ENCODE results near the gene C3orf49. TPM values are rescaled to one million over a fixed set of nuclear protein-coding genes. Genes with fewer than 3 reads are reported as not detected.

C3orf49 gene
- total RNA-seq = not detected in 2 replicates

GRCh38 chr3:63819151-63819398 is at the start of gene C3orf49:
Gene C3orf49 (plus strand): TSS chr3:63819299. CDS start chr3:63819472, 173 bp downstream.
- Mint-ChIP-seq H3K27me3 (ENCODE audit: low read depth) (no peaks in the 10 kb centered on the region), H3K4me1 (ENCODE audit: low read depth) (no peaks in the 10 kb centered on the region), H3K9me3 (no peaks in the 10 kb centered on the region), H3K36me3 (ENCODE audit: low read depth) (no peaks in the 10 kb centered on the region), H3K4me3 (ENCODE audit: low read depth) (no peak within 1 kb of the TSS), H3K27ac (no peak within 1 kb of the TSS)
- intact Hi-C loops (cut with micrococcal nuclease) = loop anchor here (5.0 kb wide), 1 partner anchor 1197 kb away; no protein-coding TSS in a partner anchor
- DNase-seq (ENCODE audit: low spot score) = no peak

GRCh38 chr3:63774781-63775180 is 44.3 kb upstream of the C3orf49 start:
- no peak overlapping the region for H3K4me3 Mint-ChIP-seq (ENCODE audit: low read depth)
- intact Hi-C loops (cut with micrococcal nuclease) = no loop called here
- DNase-seq (ENCODE audit: low spot score) = no peak
- H3K36me3 Mint-ChIP-seq (ENCODE audit: low read depth) = no peaks in the 10 kb centered on the region
- H3K9me3 Mint-ChIP-seq = no peaks in the 10 kb centered on the region
- no peak overlapping the region for H3K27ac Mint-ChIP-seq
- no peaks in the 10 kb centered on the region for H3K4me1 Mint-ChIP-seq (ENCODE audit: low read depth)
- no peaks in the 10 kb centered on the region for H3K27me3 Mint-ChIP-seq (ENCODE audit: low read depth)

GRCh38 chr3:63779227-63779626 is 39.9 kb upstream of the C3orf49 start:
- DNase-seq (ENCODE audit: low spot score) = no peak
- intact Hi-C loops (cut with micrococcal nuclease) = no loop called here
- H3K27ac Mint-ChIP-seq = no peak overlapping the region
- no peaks in the 10 kb centered on the region for H3K4me1 Mint-ChIP-seq (ENCODE audit: low read depth)
- no peaks in the 10 kb centered on the region for H3K9me3 Mint-ChIP-seq
- no peaks in the 10 kb centered on the region for H3K36me3 Mint-ChIP-seq (ENCODE audit: low read depth)
- no peak overlapping the region for H3K4me3 Mint-ChIP-seq (ENCODE audit: low read depth)
- H3K27me3 Mint-ChIP-seq (ENCODE audit: low read depth) = no peaks in the 10 kb centered on the region

- no peaks in the 10 kb centered on the region for H3K36me3 Mint-ChIP-seq (ENCODE audit: low read depth)
- H3K9me3 Mint-ChIP-seq = no peaks in the 10 kb centered on the region
- peaks cover 1% of the 10 kb centered on the region for H3K27me3 Mint-ChIP-seq (ENCODE audit: low read depth)
- intact Hi-C loops (cut with micrococcal nuclease) = no loop called here
- no peak for DNase-seq (ENCODE audit: low spot score)
- no peaks in the 10 kb centered on the region for H3K4me1 Mint-ChIP-seq (ENCODE audit: low read depth)
- H3K27ac Mint-ChIP-seq = no peak overlapping the region
- H3K4me3 Mint-ChIP-seq (ENCODE audit: low read depth) = no peak overlapping the region
Observed at GRCh38 chr3:63791974-63792373, 27.1 kb upstream of the C3orf49 start.

- DNase-seq (ENCODE audit: low spot score) = no peak
- H3K9me3 Mint-ChIP-seq = no peaks in the 10 kb centered on the region
- no peaks in the 10 kb centered on the region for H3K36me3 Mint-ChIP-seq (ENCODE audit: low read depth)
- H3K4me1 Mint-ChIP-seq (ENCODE audit: low read depth) = no peaks in the 10 kb centered on the region
- no peak overlapping the region for H3K4me3 Mint-ChIP-seq (ENCODE audit: low read depth)
- H3K27ac Mint-ChIP-seq = no peak overlapping the region
- intact Hi-C loops (cut with micrococcal nuclease) = no loop called here
- H3K27me3 Mint-ChIP-seq (ENCODE audit: low read depth) = no peaks in the 10 kb centered on the region
Observed at GRCh38 chr3:63795438-63795837, 23.7 kb upstream of the C3orf49 start.

- H3K9me3 Mint-ChIP-seq = no peaks in the 10 kb centered on the region
- H3K4me1 Mint-ChIP-seq (ENCODE audit: low read depth) = no peaks in the 10 kb centered on the region
- H3K36me3 Mint-ChIP-seq (ENCODE audit: low read depth) = no peaks in the 10 kb centered on the region
- intact Hi-C loops (cut with micrococcal nuclease) = no loop called here
- no peak overlapping the region for H3K27ac Mint-ChIP-seq
- no peak overlapping the region for H3K4me3 Mint-ChIP-seq (ENCODE audit: low read depth)
- no peaks in the 10 kb centered on the region for H3K27me3 Mint-ChIP-seq (ENCODE audit: low read depth)
- no peak for DNase-seq (ENCODE audit: low spot score)
Observed at GRCh38 chr3:63798544-63798943, 20.6 kb upstream of the C3orf49 start.

GRCh38 chr3:63798949-63799348 is 20.1 kb upstream of the C3orf49 start:
- no peaks in the 10 kb centered on the region for H3K9me3 Mint-ChIP-seq
- no peak for DNase-seq (ENCODE audit: low spot score)
- H3K27ac Mint-ChIP-seq = no peak overlapping the region
- H3K27me3 Mint-ChIP-seq (ENCODE audit: low read depth) = no peaks in the 10 kb centered on the region
- H3K4me3 Mint-ChIP-seq (ENCODE audit: low read depth) = no peak overlapping the region
- intact Hi-C loops (cut with micrococcal nuclease) = no loop called here
- no peaks in the 10 kb centered on the region for H3K36me3 Mint-ChIP-seq (ENCODE audit: low read depth)
- H3K4me1 Mint-ChIP-seq (ENCODE audit: low read depth) = no peaks in the 10 kb centered on the region

- intact Hi-C loops (cut with micrococcal nuclease) = no loop called here
- Mint-ChIP-seq H3K4me1 (ENCODE audit: low read depth) (no peaks in the 10 kb centered on the region), H3K9me3 (no peaks in the 10 kb centered on the region), H3K27me3 (ENCODE audit: low read depth) (no peaks in the 10 kb centered on the region), H3K4me3 (ENCODE audit: low read depth) (no peak overlapping the region), H3K27ac (no peak overlapping the region), H3K36me3 (ENCODE audit: low read depth) (no peaks in the 10 kb centered on the region)
- no peak for DNase-seq (ENCODE audit: low spot score)
Observed at GRCh38 chr3:63800097-63800496, 19.0 kb upstream of the C3orf49 start.

- Mint-ChIP-seq H3K27ac (no peak overlapping the region), H3K4me3 (ENCODE audit: low read depth) (no peak overlapping the region), H3K9me3 (no peaks in the 10 kb centered on the region), H3K36me3 (ENCODE audit: low read depth) (no peaks in the 10 kb centered on the region), H3K4me1 (ENCODE audit: low read depth) (no peaks in the 10 kb centered on the region), H3K27me3 (ENCODE audit: low read depth) (no peaks in the 10 kb centered on the region)
- no peak for DNase-seq (ENCODE audit: low spot score)
- intact Hi-C loops (cut with micrococcal nuclease) = no loop called here
Observed at GRCh38 chr3:63803911-63804310, 15.2 kb upstream of the C3orf49 start.

- no peak for DNase-seq (ENCODE audit: low spot score)
- Mint-ChIP-seq H3K36me3 (ENCODE audit: low read depth) (no peaks in the 10 kb centered on the region), H3K9me3 (no peaks in the 10 kb centered on the region), H3K4me3 (ENCODE audit: low read depth) (no peak overlapping the region), H3K4me1 (ENCODE audit: low read depth) (no peaks in the 10 kb centered on the region), H3K27me3 (ENCODE audit: low read depth) (no peaks in the 10 kb centered on the region), H3K27ac (no peak overlapping the region)
- intact Hi-C loops (cut with micrococcal nuclease) = no loop called here
Observed at GRCh38 chr3:63807961-63808565, 11.0 kb upstream of the C3orf49 start.

- intact Hi-C loops (cut with micrococcal nuclease) = no loop called here
- DNase-seq (ENCODE audit: low spot score) = no peak
- H3K9me3 Mint-ChIP-seq = no peaks in the 10 kb centered on the region
- no peak overlapping the region for H3K4me3 Mint-ChIP-seq (ENCODE audit: low read depth)
- no peaks in the 10 kb centered on the region for H3K27me3 Mint-ChIP-seq (ENCODE audit: low read depth)
- H3K27ac Mint-ChIP-seq = no peak overlapping the region
- H3K4me1 Mint-ChIP-seq (ENCODE audit: low read depth) = no peaks in the 10 kb centered on the region
- H3K36me3 Mint-ChIP-seq (ENCODE audit: low read depth) = no peaks in the 10 kb centered on the region
Observed at GRCh38 chr3:63808633-63809032, 10.5 kb upstream of the C3orf49 start.

GRCh38 chr3:63809607-63810006 is 9.5 kb upstream of the C3orf49 start:
- H3K27ac Mint-ChIP-seq = no peak overlapping the region
- no peaks in the 10 kb centered on the region for H3K9me3 Mint-ChIP-seq
- no peak for DNase-seq (ENCODE audit: low spot score)
- intact Hi-C loops (cut with micrococcal nuclease) = no loop called here
- no peak overlapping the region for H3K4me3 Mint-ChIP-seq (ENCODE audit: low read depth)
- no peaks in the 10 kb centered on the region for H3K4me1 Mint-ChIP-seq (ENCODE audit: low read depth)
- H3K36me3 Mint-ChIP-seq (ENCODE audit: low read depth) = no peaks in the 10 kb centered on the region
- no peaks in the 10 kb centered on the region for H3K27me3 Mint-ChIP-seq (ENCODE audit: low read depth)

- no peak overlapping the region for H3K27ac Mint-ChIP-seq
- DNase-seq (ENCODE audit: low spot score) = no peak
- intact Hi-C loops (cut with micrococcal nuclease) = no loop called here
- no peaks in the 10 kb centered on the region for H3K9me3 Mint-ChIP-seq
- H3K4me1 Mint-ChIP-seq (ENCODE audit: low read depth) = no peaks in the 10 kb centered on the region
- no peaks in the 10 kb centered on the region for H3K27me3 Mint-ChIP-seq (ENCODE audit: low read depth)
- no peaks in the 10 kb centered on the region for H3K36me3 Mint-ChIP-seq (ENCODE audit: low read depth)
- no peak overlapping the region for H3K4me3 Mint-ChIP-seq (ENCODE audit: low read depth)
Observed at GRCh38 chr3:63814237-63814636, 4.9 kb upstream of the C3orf49 start.

GRCh38 chr3:63817225-63817624 is 1.9 kb upstream of the C3orf49 start:
- H3K27ac Mint-ChIP-seq = no peak overlapping the region
- no peaks in the 10 kb centered on the region for H3K27me3 Mint-ChIP-seq (ENCODE audit: low read depth)
- H3K4me1 Mint-ChIP-seq (ENCODE audit: low read depth) = no peaks in the 10 kb centered on the region
- no peaks in the 10 kb centered on the region for H3K36me3 Mint-ChIP-seq (ENCODE audit: low read depth)
- no peak overlapping the region for H3K4me3 Mint-ChIP-seq (ENCODE audit: low read depth)
- H3K9me3 Mint-ChIP-seq = no peaks in the 10 kb centered on the region
- intact Hi-C loops (cut with micrococcal nuclease) = loop anchor here (5.0 kb wide), 1 partner anchor 1195 kb away; no protein-coding TSS in a partner anchor
- DNase-seq (ENCODE audit: low spot score) = no peak
